Islet of Langerhans (tissue), 1 donor: ENCODE measurements around the gene SYT1.

ENCODE experiments used
- FAIRE-seq: peaks from one replicate; lab custom pipeline; 2011; peaks lifted over from hg19 to GRCh38; lab: Jason Lieb, UNC

The SYT1 gene

DNA sequence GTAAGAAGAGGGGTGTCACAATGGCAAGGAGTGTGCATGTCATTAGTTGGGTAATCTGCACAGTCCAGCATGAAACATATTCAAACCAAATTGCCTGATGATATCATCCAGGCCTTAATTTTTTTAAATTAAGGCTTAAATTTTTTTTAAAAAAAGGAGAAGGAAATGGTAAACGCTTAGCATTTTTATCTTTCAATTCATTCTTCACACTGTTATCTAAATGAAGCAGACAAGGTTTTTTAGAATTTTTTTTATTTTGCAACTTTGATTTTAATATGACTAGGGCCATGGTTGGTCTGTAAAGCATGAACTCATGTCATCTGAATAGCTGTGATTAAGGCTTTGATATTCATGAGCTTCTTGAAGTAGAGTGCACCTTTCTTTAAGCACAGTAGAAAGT, 362.5 kb downstream of the SYT1 start:
- no peak for FAIRE-seq

DNA sequence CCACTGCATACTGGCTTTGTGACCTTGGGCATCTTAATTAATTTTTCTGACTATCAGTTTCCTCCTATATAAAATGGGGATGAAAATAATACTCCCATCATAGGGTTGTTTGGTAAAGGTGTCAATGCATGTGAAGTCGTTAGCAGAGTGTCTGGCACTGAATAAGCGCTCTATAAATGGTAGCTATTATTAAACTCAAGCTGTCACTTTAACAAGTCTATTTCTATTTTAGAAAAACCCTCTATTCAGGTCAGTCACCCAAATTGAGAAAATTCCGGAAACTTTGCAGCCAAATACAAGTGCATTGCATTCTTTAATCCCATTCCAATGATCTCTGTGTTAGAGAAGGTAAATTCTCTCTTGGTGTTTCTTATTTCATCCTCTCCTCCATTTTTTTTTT, 363.1 kb downstream of the SYT1 start:
- FAIRE-seq = no peak

DNA sequence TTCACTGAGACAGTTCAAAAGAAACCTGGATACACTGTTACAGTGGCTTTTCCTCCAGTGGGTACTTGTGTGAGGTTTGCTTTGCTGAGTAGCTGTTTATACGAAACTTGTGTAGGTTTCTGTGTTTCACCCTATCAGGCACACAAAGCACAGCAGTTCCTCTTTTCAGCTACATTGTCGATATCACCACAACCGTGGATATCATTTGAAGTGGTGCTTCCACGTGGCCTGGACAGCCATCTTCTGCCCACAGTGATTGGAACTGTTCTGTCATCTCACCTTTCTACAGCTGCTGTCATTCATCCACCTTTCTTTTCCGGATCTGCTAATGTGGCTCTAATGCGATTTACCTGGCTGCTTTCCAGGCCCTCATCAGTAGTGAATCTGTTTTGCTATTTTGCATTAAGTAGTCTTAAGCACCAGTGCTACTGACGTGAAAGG, 368.8 kb downstream of the SYT1 start:
- FAIRE-seq = no peak

DNA sequence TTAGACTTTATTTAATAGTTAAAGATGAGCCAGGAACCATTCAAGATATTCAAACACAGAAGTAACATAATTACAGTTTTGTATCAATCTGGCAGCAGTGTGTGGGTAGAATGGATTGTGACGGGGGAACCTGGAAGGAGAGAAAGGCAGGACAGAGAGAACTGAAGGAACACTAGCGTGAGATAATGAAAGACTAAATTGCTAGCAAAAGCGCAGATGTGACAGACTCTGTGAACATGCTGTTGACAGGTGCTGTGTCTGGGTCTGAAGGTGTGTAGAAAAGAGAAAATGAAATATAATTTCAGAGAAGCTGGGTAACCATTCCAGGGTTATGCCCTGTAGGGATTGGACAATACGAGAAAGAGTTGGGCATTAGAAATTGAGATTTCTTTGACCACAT, 372.3 kb downstream of the SYT1 start:
- no peak for FAIRE-seq

DNA sequence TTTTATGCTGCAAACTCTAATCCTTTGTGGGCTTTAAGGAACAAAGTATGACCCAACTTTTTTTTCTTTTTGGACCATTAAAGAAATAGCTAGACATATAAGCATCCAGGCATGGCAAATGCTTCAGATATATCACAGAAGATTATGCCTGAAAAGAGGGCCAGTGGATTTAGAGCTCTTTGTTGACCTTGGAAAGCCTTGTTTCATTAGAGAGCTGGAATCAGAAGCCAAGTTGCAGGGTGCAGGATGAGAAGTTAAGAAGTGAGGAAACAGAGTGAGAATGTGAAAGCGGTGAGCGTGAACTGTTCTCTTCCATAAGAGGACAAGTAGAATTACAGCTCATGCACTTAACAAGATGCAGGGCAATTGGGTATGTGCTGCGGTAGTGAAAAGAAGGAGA, 373.7 kb downstream of the SYT1 start:
- no peak for FAIRE-seq

DNA sequence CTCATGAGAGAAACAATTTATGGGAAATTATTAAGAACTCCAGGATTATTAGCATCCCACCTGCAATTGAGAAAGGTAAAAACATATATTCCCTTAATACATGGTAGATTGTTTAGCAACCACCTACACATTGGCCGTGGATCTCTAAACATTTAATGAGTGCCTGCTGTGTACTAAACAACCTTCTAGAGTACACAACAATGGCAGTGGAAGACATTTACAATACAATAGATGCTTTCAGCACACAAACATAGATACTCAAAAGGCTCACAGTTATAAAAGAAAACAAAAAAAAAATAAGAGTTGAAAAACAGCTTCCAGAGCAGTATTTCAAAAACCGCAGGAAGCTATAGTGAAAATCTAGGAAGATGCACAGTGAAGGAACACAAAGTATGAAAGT, 382.9 kb downstream of the SYT1 start:
- no peak for FAIRE-seq

DNA sequence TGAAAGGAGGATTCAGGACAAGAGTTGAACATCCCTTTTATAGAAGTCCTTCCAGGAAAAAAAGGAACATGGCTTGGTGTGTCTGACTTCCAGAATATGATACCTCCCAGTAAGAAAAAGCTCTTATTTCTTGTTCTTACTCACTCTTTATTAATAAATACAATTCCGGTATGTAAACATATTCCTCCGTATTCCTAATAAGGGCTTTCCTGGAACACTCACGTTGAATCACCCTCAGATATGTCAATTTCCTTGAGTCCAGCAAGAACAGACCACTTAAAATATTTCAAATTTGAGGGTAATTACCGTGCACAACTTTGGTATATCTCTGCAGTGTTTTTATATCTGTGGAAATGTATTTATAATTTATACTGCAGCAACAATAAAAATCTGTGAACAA, 385.6 kb downstream of the SYT1 start:
- no peak for FAIRE-seq

DNA sequence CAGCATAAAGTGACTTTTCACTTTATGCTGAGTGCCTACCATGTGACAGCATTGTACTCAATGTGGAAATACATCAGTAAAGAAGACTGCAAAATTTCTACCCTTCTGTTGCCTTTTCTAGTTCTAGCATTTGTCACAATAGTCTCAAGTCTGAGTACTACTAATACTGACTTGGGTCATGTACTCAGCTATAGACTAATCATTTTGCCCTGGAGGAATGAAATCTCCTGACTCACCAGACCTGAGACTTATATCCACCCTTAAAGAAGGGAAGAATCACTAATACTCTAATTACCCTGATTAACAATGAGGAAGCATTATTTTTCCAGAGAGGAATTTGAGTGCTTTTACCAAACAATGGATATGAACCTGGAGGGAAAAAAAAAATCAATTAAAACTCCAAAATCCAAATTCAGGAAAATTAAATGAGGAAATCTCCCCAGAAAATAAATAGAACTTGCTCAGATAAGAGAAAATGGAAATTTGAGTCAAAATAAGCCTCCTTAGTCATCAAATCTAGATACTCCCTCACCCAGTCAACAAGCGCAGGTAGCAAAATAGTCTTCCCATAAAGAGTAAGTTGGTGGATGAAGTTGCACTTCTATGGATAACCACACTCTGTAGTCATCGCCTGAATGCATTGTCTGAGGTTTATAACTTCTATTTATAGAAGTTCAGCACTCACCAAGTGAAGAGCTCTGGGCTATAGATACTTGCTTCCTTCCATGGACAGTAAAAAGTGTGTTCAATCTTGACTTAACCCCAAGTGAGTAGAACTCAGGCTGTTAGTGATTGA, 386.6 kb downstream of the SYT1 start:
- no peak for FAIRE-seq

DNA sequence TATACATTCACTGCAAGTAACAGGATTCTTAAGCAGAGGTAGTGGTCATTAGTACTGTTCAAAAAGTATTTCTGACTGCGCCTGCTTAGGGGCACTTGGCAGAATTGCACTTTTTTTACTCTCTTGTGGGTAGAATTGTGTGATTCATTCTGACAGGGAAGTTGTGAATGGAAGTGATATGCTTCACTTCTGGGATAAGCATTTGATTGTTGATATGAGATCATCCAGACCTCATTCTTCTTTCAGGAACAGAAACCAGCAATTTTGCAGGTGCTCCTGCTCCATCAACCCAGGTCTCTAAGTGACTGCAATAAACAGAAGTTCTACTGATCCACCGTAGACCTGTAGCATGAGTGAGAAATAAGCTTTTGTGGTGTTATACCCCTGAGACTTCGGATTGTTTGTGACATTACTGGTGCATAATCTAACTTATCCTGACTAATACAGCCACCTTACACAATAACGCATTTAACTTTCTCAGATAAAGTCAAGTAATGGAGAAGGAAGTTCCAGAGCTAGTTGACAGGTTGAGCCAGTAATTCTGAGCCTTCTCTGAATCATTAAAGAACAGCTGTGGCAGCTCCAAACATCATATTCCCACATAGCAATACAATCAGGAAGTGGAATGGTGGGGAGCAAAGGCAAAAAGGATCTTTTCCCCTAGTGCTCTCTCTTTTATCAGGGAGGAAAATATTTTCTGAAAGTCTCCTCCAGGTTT, 387.9 kb downstream of the SYT1 start:
- no peak for FAIRE-seq

DNA sequence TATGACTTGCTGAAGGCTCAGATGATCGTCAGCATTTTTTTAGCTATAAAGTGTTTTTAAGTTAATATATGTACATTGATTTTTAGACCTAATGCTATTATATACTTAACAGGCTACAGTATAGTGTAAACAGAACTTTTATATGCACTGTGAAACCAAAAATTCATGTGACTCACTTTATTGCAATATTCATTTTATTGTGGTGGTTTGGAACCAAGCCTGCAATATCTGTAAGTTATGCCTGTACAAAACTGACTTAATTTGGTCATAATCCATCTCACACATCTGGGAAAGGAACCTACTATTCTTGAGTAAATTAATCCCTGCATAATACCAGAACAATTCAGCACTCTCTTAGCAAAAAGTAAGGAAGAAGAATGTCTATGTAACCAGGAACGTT, 390.7 kb downstream of the SYT1 start:
- no peak for FAIRE-seq

DNA sequence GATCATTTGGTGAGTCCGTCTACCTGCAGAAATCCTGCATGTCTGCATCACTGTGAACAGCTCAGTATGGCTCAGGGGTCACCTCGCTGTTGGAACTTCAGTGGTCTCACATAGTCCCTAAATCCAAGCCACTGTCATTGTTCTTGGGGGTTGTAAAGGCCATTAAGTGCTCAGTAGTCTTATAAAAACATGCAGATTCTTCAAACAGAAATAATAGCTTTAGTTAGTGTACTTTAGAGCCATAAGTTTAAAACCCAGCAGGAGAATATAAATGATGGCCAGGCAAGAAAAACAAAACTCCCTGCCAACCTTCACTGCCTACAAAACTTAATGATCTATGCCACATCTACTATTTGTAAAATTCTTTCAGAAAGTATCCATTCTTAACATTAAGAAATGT, 396.3 kb downstream of the SYT1 start:
- FAIRE-seq = no peak

DNA sequence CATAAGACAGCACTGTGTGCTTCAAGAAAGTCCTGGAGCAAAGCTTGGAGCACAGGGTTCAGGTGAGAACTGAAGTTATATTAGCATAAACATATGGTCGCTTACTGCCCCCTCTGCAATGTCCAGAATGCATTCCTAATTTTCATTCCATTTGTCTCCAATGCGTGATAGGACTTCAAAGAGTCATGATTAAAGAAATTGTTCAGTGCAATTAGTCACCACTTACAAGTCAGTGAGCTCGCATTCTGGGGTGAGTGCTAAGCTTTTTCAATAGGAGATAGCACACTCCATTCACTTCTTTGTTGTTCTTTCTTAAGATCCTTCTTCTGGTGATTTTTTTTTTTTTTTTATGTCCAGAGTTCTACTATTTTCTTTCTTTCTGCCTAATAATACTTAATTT, 398.4 kb downstream of the SYT1 start:
- no peak for FAIRE-seq

DNA sequence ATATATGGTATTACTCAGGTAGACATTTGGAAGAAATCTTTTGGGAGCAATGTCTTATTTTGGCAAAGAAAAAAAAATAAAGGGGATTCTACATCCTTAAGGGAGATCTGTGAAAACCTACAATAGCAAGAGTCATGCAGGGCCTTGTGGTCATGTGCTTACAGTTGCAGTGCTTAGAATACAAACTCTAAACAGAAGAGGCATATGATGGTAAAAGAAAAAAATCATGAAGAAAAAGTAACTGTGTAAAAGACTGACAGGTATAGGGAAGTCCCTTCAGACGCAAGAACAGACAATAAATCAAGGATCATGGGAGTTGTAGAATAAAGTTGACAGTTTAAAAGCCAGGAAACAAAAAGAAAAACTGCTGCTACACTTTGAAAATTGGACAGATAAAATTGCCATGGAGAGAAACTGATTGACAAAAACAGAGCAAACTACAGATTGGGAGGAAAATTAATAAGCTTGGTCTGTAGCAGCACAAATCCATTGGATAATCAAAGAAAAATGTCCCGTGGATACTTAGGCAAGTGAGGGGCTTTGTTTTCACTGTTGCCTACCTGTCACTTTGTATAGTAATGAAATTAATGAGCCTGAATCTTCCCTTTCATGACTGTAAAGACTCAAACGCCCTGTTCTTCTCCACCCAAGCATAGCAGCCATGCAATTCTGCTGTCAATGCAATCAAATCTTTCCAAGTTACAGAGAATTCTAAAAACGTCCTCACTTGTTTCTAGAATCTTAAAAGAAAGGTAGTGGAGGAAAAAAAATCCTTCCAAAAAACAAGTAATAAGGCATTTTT, 402.0 kb downstream of the SYT1 start:
- FAIRE-seq = no peak

DNA sequence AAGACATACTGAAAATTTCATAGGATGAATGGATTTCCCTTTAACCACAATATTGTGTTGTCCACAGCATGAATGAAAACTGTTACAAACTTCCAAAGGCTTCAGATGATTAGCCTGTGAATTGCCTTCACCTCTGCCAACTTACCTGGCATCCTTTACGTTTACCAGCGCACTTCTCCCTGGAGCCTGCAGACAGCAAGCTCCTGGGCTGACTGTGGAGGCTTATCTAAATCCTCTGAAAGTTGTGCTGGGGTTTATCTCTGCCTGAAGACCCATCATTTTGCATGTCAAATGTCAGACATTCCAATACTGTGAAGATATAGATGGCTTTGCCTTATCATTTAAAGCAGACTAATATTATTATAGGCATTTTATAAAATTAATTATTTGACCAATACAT, 403.0 kb downstream of the SYT1 start:
- FAIRE-seq = no peak

DNA sequence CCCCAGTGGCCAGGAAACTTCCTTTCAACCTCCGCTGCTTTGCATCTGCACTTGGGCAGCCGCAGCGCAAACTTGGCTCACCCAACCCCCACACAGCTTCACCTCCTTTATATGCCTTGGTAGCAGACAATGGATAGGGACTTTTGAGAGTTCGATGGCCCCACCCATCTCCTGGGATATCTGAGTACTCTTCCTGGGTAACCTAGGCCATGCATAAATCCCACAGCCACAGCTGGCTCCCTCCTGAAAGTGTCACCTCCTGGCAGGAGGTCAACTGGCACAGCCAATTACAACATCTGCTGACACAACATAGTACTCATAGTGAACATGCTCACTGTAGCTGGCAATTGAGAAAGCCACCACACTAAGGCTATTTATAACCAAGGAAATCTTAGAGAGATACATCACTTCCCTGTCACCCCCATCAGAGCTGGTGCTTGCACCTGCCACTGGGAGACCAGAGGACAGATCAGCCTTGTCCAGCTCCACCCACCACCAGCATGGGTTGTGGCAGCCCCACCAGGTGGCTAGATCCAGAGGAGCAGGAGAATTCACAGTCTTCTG, 410.0 kb downstream of the SYT1 start:
- no peak for FAIRE-seq

DNA sequence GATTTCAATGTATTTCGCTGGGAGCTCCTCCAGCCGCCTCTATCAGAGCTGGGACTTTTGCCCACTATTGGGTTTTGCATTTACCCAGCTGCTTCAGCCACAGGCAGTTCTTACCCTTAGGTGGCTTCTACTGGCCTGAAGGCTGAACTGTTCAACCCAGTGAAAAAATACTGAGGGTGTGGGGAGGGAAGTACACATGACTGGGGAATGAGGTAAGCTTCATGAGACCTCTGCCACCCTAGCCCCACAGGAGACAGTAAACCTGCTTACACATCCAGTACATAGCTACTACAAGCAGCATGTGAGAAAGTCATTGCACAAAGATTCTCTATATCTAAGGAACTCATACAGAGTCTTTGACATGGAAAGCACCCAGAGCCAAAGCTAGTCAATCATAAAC, 411.1 kb downstream of the SYT1 start:
- no peak for FAIRE-seq

DNA sequence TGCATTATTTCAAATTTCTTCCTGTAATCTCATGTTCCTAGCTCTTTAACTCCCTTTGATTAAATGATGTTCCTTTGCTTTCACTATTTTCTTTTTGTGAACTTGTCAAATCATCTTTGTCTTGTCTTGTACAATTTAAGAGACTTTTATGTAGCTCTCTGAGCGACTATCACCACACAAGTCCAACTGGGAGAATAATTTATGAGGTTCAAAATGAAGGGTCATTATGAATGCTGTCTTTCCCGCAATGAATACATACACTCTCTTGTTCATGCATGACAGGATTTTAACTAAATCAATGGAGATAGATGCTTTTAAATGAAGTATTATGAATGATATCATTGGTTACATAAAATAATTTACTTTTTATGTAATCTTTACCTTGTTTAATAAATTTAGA, 418.8 kb downstream of the SYT1 start:
- no peak for FAIRE-seq

DNA sequence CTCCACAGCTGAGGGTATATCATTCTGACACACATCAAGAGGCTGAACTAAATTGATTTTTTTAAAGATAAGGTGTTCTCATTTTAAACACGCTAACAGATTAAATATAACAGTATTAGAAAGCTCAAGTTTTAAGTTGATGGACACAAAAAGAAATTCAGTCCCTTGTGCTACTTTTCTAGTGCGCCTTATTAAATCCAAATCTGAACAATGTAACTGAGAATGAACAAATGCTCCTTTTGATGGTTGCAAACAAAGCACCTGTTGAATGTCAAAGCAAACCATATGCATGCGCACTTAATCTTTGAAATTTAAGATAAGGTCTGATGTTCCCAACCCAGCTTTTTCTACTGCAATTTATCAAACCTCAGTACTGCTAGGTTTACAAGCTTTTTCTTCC, 424.3 kb downstream of the SYT1 start:
- FAIRE-seq = no peak

DNA sequence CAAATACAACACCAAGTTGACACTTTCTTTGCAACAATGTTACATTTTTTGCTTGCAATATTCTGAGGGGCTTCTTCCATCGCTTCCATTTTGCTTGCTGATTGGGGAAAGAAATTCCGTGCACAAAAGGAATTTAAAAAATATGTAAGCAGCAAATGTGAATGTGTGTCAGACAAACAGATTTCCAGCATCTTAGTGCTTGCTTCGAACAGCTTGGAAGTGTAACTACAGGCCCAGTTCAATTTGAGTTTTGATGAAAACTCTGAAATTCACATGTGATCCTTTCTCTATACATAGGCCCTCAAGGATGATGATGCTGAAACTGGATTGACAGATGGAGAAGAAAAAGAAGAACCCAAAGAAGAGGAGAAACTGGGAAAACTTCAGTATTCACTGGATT, 427.1 kb downstream of the SYT1 start:
- no peak for FAIRE-seq

DNA sequence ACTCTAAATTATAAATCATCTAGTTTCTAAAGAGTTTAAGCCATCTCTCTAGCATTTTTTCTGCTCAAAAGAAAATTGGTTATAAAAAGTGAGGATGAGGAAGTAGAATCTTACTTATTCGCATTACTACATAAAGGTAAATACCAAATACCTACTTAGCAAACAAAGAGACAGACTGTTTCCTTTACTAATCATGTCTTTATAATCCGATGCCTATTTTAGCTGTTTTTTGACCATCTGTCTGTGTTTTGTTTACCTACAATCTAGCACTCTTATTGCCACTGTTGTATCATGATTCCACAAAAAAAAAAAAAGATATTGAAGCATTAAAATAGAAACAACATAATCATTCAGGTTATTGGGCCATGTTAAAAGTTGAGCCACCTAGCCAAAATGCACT, 430.0 kb downstream of the SYT1 start:
- no peak for FAIRE-seq

DNA sequence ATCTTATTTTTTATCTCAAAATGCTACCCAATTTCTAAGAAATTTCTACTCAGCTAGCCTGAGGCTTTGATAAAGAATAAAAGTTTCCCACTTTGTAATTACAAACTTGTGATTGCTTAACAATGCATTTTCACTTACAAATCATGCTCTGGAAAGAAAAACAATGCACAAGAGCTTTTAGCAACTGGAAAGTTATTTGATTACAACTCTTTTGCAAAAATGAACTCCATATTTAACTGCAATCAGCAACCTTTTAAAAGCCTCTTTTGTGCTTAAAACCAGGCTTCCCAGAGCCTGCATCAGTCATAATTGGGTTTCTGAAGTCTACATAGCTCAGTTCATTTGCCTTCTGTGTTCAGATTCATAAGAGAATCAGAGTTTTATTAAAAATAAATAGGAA, 431.0 kb downstream of the SYT1 start:
- FAIRE-seq = no peak

DNA sequence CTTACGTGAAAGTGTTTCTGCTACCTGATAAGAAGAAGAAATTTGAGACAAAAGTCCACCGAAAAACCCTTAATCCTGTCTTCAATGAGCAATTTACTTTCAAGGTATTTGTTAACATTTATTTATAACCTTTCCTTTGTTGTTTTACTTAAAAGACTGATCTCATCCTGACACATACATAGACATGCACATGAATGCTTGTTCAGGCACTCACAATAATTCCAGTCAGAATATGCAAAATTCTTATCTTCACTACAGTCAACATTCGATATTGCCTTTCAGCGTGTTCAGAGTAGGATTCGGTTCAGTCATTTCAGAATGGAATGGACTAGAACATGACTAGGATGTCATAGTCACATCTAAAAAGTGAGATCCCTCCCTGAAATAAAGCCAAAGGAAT, 431.6 kb downstream of the SYT1 start:
- no peak for FAIRE-seq

DNA sequence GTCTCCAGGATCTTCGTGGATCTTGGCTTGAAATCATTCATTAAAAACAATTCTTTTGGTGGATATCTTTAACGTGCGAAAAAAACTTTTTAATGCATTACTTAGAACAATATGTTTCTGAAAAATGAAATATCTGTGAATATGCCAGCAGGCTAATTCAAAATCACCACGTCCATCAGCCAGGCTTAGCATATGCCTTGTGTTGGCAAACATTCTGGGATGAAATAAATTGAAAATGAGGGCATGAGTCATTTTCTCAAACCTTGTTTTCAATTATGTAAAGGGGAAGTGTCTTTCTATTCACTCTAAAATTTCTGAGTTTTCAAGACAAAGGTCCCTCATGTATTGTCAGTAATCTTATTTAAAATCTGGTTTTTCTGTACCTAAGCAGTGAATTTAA, 432.3 kb downstream of the SYT1 start:
- no peak for FAIRE-seq
